A549 (cell line): ENCODE results near the gene PROC. TPM values are rescaled to one million over a fixed set of nuclear protein-coding genes. Genes with fewer than 3 reads are reported as not detected.
A peak's percentile ranks its signal among the peaks of the same experiment; 100 is the strongest.

Experiments used
- ATAC-seq, 2 experiments: fragments of 200-7000 bp in 1 of 2; fragments of >200 bp in 1 of 2; cut with Nextera tagmentation in 1 of 2; cut with Tn5 transposase in 1 of 2; 3 replicates each; pipeline versions ENCODE4 v1.8.0 to v1.9.1; 2018 to 2020; ENCODE audit warnings: mild to moderate bottlenecking in 1 of 2, moderate library complexity in 1 of 2
- CTCF ChIA-PET: fragments of 300-600 bp; sonication (Branson Sonifier 250); formaldehyde crosslinking; extraction: SDS; loops from one replicate; lab custom pipeline; 2021; ENCODE audit warnings: antibody characterized with exemption, inconsistent platforms; lab: Yijun Ruan, JAX
- POLR2A ChIA-PET: fragments of 350-600 bp; formaldehyde crosslinking; extraction: SDS; loops from one replicate; lab custom pipeline; 2021; ENCODE audit warnings: antibody characterized with exemption, inconsistent platforms; lab: Yijun Ruan, JAX
- DNase-seq, 2 experiments: peaks; one replicate each; pipeline versions ENCODE4 v3.0.0 to v3.0.0-alpha.2; 2011 to 2016; ENCODE audit warnings: low read depth in 1 of 2, low spot score in 1 of 2
- FAIRE-seq: peaks from 2 replicates; lab custom pipeline; 2011; peaks lifted over from hg19 to GRCh38; lab: Jason Lieb, UNC
- H3K27ac ChIP-seq, 2 experiments: fragments of >200 bp; sonication (Bioruptor Twin); formaldehyde crosslinking; 3 replicates each; pipeline ENCODE4 v1.5.1; 2016 to 2017
- H3K4me1 ChIP-seq: fragments of >200 bp; sonication (Bioruptor Twin); formaldehyde crosslinking; 3 replicates; pipeline ENCODE4 v1.6.1; 2016
- H3K4me2 ChIP-seq: fragments of >200 bp; sonication (Bioruptor Twin); formaldehyde crosslinking; 3 replicates; pipeline ENCODE4 v1.6.1; 2016
- H3K4me3 ChIP-seq: fragments of >200 bp; sonication (Bioruptor Twin); formaldehyde crosslinking; 3 replicates; pipeline ENCODE4 v1.5.1; 2016
- H3K9me3 ChIP-seq: fragments of >200 bp; sonication (Bioruptor Twin); formaldehyde crosslinking; 3 replicates; pipeline ENCODE4 v1.6.1; 2016
- BCL3 ChIP-seq: fragments of >200 bp; sonication (Bioruptor Twin); formaldehyde crosslinking; IDR thresholded peaks from 3 replicates; pipeline ENCODE4 v1.6.1; 2016
- EHF ChIP-seq: fragments of 250-450 bp; sonication (Bioruptor Pico); IDR thresholded peaks from 2 replicates; pipeline ENCODE4 v1.5.0; 2020; ENCODE audit warnings: mild to moderate bottlenecking
- EHMT2 ChIP-seq: fragments of 200-600 bp; sonication (generic); IDR thresholded peaks from 2 replicates; pipeline ENCODE4 v1.6.1; 2016; ENCODE audit warnings: antibody characterized with exemption, low read depth, mild to moderate bottlenecking, moderate library complexity
- ESRRA ChIP-seq: fragments of 150-350 bp; IDR thresholded peaks from 2 replicates; pipeline ENCODE4 v1.6.1; 2014; ENCODE audit warnings: mild to moderate bottlenecking, low read length, borderline replicate concordance
- FOXS1 ChIP-seq: fragments of 250-450 bp; sonication (Bioruptor Pico); IDR thresholded peaks from 2 replicates; pipeline ENCODE4 v1.5.0; 2020; ENCODE audit warnings: mild to moderate bottlenecking, moderate library complexity
- GATA3 ChIP-seq: IDR thresholded peaks from 2 replicates; pipeline ENCODE4 v1.6.1; 2012; ENCODE audit warnings: borderline replicate concordance
- HEYL ChIP-seq: fragments of 250-450 bp; sonication (Bioruptor Pico); IDR thresholded peaks from 2 replicates; pipeline ENCODE4 v1.8.0; 2021; ENCODE audit warnings: mild to moderate bottlenecking, moderate library complexity
- HOXB13 ChIP-seq: fragments of 250-450 bp; sonication (Bioruptor Pico); IDR thresholded peaks from 2 replicates; pipeline ENCODE4 v1.5.0; 2020; ENCODE audit warnings: low read depth, mild to moderate bottlenecking, moderate library complexity
- HOXB5 ChIP-seq: fragments of 250-450 bp; sonication (Bioruptor Pico); IDR thresholded peaks from 2 replicates; pipeline ENCODE4 v1.5.0; 2020; ENCODE audit warnings: mild to moderate bottlenecking, moderate library complexity
- JUN ChIP-seq, 2 experiments: fragments of >200 bp; sonication (Bioruptor Twin); formaldehyde crosslinking; IDR thresholded peaks; 2 replicates in 1 of 2; 3 replicates in 1 of 2; pipeline ENCODE4 v1.6.1; 2016 to 2017
- MAFK ChIP-seq: fragments of 450-650 bp; IDR thresholded peaks from 2 replicates; pipeline ENCODE4 v1.6.1; 2014; ENCODE audit not compliant: partially characterized antibody
- MAX ChIP-seq: IDR thresholded peaks from 2 replicates; pipeline ENCODE4 v1.6.1; 2012
- MYC ChIP-seq: IDR thresholded peaks from 2 replicates; pipeline ENCODE4 v1.6.1; 2012; ENCODE audit warnings: mild to moderate bottlenecking, inconsistent platforms, low read length, improper control_type of control experiment, borderline replicate concordance
- NPAS2 ChIP-seq: fragments of 250-450 bp; sonication (Bioruptor Pico); IDR thresholded peaks from 2 replicates; pipeline ENCODE4 v1.8.0; 2022; ENCODE audit warnings: mild to moderate bottlenecking, moderate library complexity, borderline replicate concordance
- NR3C1 ChIP-seq: fragments of >200 bp; sonication (Bioruptor Twin); formaldehyde crosslinking; IDR thresholded peaks from 3 replicates; pipeline ENCODE4 v1.6.1; 2017
- PHF8 ChIP-seq: fragments of 200-600 bp; sonication (generic); IDR thresholded peaks from 2 replicates; pipeline ENCODE4 v1.6.1; 2016; ENCODE audit warnings: low read depth, mild to moderate bottlenecking, antibody characterized with exemption, moderate library complexity, borderline replicate concordance
- USF2 ChIP-seq: fragments of 450-650 bp; IDR thresholded peaks from 2 replicates; pipeline ENCODE4 v1.6.1; 2014; ENCODE audit warnings: antibody characterized with exemption
- ZC3H11A ChIP-seq: fragments of 450-650 bp; IDR thresholded peaks from 2 replicates; pipeline ENCODE4 v1.6.1; 2014; ENCODE audit warnings: antibody characterized with exemption, mild to moderate bottlenecking
- ZFP36 ChIP-seq: fragments of 450-650 bp; IDR thresholded peaks from 2 replicates; pipeline ENCODE4 v1.6.1; 2014; ENCODE audit warnings: borderline replicate concordance; ENCODE audit not compliant: partially characterized antibody
- ZNF302 ChIP-seq: fragments of 250-450 bp; sonication (Bioruptor Pico); IDR thresholded peaks from 2 replicates; pipeline ENCODE4 v1.9.0; 2021; ENCODE audit warnings: inconsistent platforms, mild to moderate bottlenecking, moderate library complexity
- ZSCAN20 ChIP-seq: fragments of 250-450 bp; sonication (Bioruptor Pico); IDR thresholded peaks from 2 replicates; pipeline ENCODE4 v1.8.0; 2022; ENCODE audit warnings: mild to moderate bottlenecking, moderate library complexity
- WGBS: methylation state at CpG from one replicate; pipeline ENCODE4 v1.1.6; 2017; ENCODE audit errors: missing lambda C conversion rate; 5-methylcytosine and 5-hydroxymethylcytosine counted together
- polyA plus RNA-seq, 4 experiments: library from polyadenylated mRNA; depleted of rRNA in 3 of 4; stranded (reverse); fragments of >200 nt; fragmentation: RNase III in 1 of 4; extraction: RNeasy Plus Mini Kit Qiagen cat#74134 plus additional on column Dnase treatment in 1 of 4; gene quantifications; 2 replicates in 3 of 4; 3 replicates in 1 of 4; pipeline ENCODE4 v1.2.3, GENCODE V29; 2011 to 2017
- TF ChIP-seq, protein P1 (sequence below): fragments of >200 bp; sonication (Bioruptor Twin); formaldehyde crosslinking; IDR thresholded peaks from 2 replicates; pipeline ENCODE4 v1.6.1; 2016
- TF ChIP-seq, protein P2 (sequence below): fragments of 250-450 bp; sonication (Bioruptor Pico); IDR thresholded peaks from 2 replicates; pipeline ENCODE4 v1.5.0; 2021; ENCODE audit warnings: mild to moderate bottlenecking, moderate library complexity, borderline replicate concordance

PROC gene
- polyA plus RNA-seq, 2 of the 4 experiments (the other 2 are of a cell fraction): 2.0 to 7.9 TPM

GRCh38 chr2:127415593-127416505 is 2.4 kb upstream of the PROC start (continued):
- TF ChIP-seq PHF8: no peak
- TF ChIP-seq HOXB5 (CRISPR knock-in tag): 0 out of 2 replicates have a peak, but pooled peaks have one; percentile 55
- no peak for TF ChIP-seq EHMT2
- peak; percentile 80 for TF ChIP-seq USF2
- no peak for TF ChIP-seq MYC

DNA sequence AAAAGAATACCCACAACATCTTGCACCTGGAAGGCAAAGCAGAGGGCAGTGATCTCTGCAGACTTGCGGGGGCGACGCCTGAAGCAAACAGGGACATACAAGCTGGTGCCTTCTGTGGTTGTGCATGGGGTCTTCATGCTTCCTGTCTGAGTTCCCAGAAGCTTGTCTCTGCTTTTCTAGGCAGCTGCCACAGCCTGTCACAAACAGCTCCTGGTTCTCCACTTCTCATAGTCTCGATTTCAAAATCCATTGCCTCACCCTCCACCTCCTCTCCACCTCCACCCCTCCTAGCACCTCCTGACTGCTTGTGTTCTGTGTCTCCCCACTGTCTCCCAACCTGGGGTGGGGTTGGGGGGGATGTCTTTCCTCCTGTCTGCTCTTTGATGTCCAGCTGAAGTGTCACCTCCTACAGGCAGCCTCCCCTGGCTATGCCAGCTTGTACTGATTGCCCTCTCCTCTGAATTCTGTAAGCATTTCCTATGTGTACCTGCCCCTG is 1.7 kb upstream of the PROC start:
- POLR2A ChIA-PET: no interaction called here
- no peak overlapping the region for H3K4me3 ChIP-seq
- FAIRE-seq: no peak
- peaks cover 8% of the 10 kb centered on the region; the same call in 1 of the 3 replicates for H3K9me3 ChIP-seq
- CTCF ChIA-PET: interaction anchor here (0.9 to 4.3 kb wide), 16 partner anchors 8 to 92 kb away, joined by 3 to 23 read pairs (median 8); no protein-coding TSS in a partner anchor
- peak overlapping the region; percentile 84 to 97 for H3K27ac ChIP-seq
- DNase-seq: no peak
- TF ChIP-seq, protein P1, sequence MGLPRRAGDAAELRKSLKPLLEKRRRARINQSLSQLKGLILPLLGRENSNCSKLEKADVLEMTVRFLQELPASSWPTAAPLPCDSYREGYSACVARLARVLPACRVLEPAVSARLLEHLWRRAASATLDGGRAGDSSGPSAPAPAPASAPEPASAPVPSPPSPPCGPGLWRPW: no peak
- TF ChIP-seq FOXS1 (CRISPR knock-in tag) (no peak), USF2 (no peak), ZFP36 (peak; percentile 52), HEYL (no peak), GATA3 (no peak), HOXB13 (CRISPR knock-in tag) (no peak), ZC3H11A (no peak)
- peak in 1 of 2 experiments; percentile 1; a peak in 2 of 6 replicates for ATAC-seq
- 77% methylated on average over 4 of the region's 4 CpGs for WGBS
- H3K4me1 ChIP-seq: peaks cover 49% of the 10 kb centered on the region
- H3K4me2 ChIP-seq: peak overlapping the region; percentile 72

GRCh38 chr2:127417406-127417805 is 821 bp upstream of the PROC start:
- DNase-seq: no peak
- WGBS: 91% methylated on average over 8 of the region's 8 CpGs
- POLR2A ChIA-PET: no interaction called here
- no peak for TF ChIP-seq NPAS2 (CRISPR knock-in tag)
- TF ChIP-seq JUN (IDR thresholded peaks at IDR 0.05): no peak
- no peak for TF ChIP-seq BCL3
- TF ChIP-seq, protein P2, sequence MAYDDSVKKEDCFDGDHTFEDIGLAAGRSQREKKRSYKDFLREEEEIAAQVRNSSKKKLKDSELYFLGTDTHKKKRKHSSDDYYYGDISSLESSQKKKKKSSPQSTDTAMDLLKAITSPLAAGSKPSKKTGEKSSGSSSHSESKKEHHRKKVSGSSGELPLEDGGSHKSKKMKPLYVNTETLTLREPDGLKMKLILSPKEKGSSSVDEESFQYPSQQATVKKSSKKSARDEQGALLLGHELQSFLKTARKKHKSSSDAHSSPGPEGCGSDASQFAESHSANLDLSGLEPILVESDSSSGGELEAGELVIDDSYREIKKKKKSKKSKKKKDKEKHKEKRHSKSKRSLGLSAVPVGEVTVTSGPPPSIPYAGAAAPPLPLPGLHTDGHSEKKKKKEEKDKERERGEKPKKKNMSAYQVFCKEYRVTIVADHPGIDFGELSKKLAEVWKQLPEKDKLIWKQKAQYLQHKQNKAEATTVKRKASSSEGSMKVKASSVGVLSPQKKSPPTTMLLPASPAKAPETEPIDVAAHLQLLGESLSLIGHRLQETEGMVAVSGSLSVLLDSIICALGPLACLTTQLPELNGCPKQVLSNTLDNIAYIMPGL: no peak
- no peak for TF ChIP-seq ZC3H11A
- TF ChIP-seq, protein P1: no peak
- TF ChIP-seq ESRRA: no peak
- no peak for TF ChIP-seq ZSCAN20 (CRISPR knock-in tag)
- no peak for TF ChIP-seq NR3C1
- no peak for TF ChIP-seq ZNF302 (CRISPR knock-in tag)
- no peak for TF ChIP-seq MAX
- no peak for TF ChIP-seq EHF (CRISPR knock-in tag)
- TF ChIP-seq PHF8: no peak
- TF ChIP-seq MAFK: no peak
- CTCF ChIA-PET: interaction anchor here (1.0 to 4.3 kb wide), 3 partner anchors 7 to 62 kb away, joined by 3 to 19 read pairs (median 7); no protein-coding TSS in a partner anchor
- peak overlapping the region; percentile 84 to 97; a peak in 2 of 6 replicates for H3K27ac ChIP-seq
- H3K9me3 ChIP-seq: peaks cover 6% of the 10 kb centered on the region; the same call in 1 of the 3 replicates
- no peak overlapping the region for H3K4me3 ChIP-seq
- H3K4me1 ChIP-seq: peaks cover 40% of the 10 kb centered on the region
- H3K4me2 ChIP-seq: no peak overlapping the region
- FAIRE-seq: no peak
- ATAC-seq: no peak
